Measurements from ENCODE around the gene C10orf120.

C10orf120 gene

GRCh38 chr10:122672655-122673054 is 27.0 kb downstream of the C10orf120 start:
- H3K4me1 ChIP-seq (ENCODE audit: insufficient read depth, low read length) = peaks cover 11% of the 10 kb centered on the region
- H3K9ac ChIP-seq (ENCODE audit: low read length) = no peak overlapping the region
- H3K9me3 ChIP-seq (ENCODE audit: low read length) = no peaks in the 10 kb centered on the region
- no peaks in the 10 kb centered on the region for H3K27me3 ChIP-seq (ENCODE audit: control insufficient read depth in 1 of 2, insufficient read depth in 2 of 2, low read length in 2 of 2)
- H3K36me3 ChIP-seq (ENCODE audit: insufficient read depth, low read length) = no peaks in the 10 kb centered on the region
- H3K27ac ChIP-seq (ENCODE audit: low read depth, low read length) = no peak overlapping the region
- H3K4me3 ChIP-seq (ENCODE audit: low read depth in 1 of 2, low read length in 2 of 2) = no peak overlapping the region

- no peaks in the 10 kb centered on the region for H3K9me3 ChIP-seq (ENCODE audit: low read length)
- H3K4me3 ChIP-seq (ENCODE audit: low read depth in 1 of 2, low read length in 2 of 2) = no peak overlapping the region
- H3K4me1 ChIP-seq (ENCODE audit: insufficient read depth, low read length) = peaks cover 11% of the 10 kb centered on the region
- H3K36me3 ChIP-seq (ENCODE audit: insufficient read depth, low read length) = no peaks in the 10 kb centered on the region
- no peak overlapping the region for H3K9ac ChIP-seq (ENCODE audit: low read length)
- H3K27me3 ChIP-seq (ENCODE audit: control insufficient read depth in 1 of 2, insufficient read depth in 2 of 2, low read length in 2 of 2) = no peaks in the 10 kb centered on the region
- no peak overlapping the region for H3K27ac ChIP-seq (ENCODE audit: low read depth, low read length)
Observed at GRCh38 chr10:122671355-122671754, 28.3 kb downstream of the C10orf120 start.

GRCh38 chr10:122669842-122670241 is 29.8 kb downstream of the C10orf120 start:
- H3K9ac ChIP-seq (ENCODE audit: low read length) = no peak overlapping the region
- no peaks in the 10 kb centered on the region for H3K27me3 ChIP-seq (ENCODE audit: control insufficient read depth in 1 of 2, insufficient read depth in 2 of 2, low read length in 2 of 2)
- no peak overlapping the region for H3K4me3 ChIP-seq (ENCODE audit: low read depth in 1 of 2, low read length in 2 of 2)
- no peaks in the 10 kb centered on the region for H3K36me3 ChIP-seq (ENCODE audit: insufficient read depth, low read length)
- H3K27ac ChIP-seq (ENCODE audit: low read depth, low read length) = no peak overlapping the region
- peaks cover 11% of the 10 kb centered on the region for H3K4me1 ChIP-seq (ENCODE audit: insufficient read depth, low read length)
- no peaks in the 10 kb centered on the region for H3K9me3 ChIP-seq (ENCODE audit: low read length)

GRCh38 chr10:122669045-122669444 is 30.6 kb downstream of the C10orf120 start:
- H3K4me3 ChIP-seq (ENCODE audit: low read depth in 1 of 2, low read length in 2 of 2) = no peak overlapping the region
- H3K36me3 ChIP-seq (ENCODE audit: insufficient read depth, low read length) = no peaks in the 10 kb centered on the region
- no peaks in the 10 kb centered on the region for H3K9me3 ChIP-seq (ENCODE audit: low read length)
- H3K9ac ChIP-seq (ENCODE audit: low read length) = no peak overlapping the region
- peaks cover 11% of the 10 kb centered on the region for H3K4me1 ChIP-seq (ENCODE audit: insufficient read depth, low read length)
- H3K27ac ChIP-seq (ENCODE audit: low read depth, low read length) = no peak overlapping the region
- no peaks in the 10 kb centered on the region for H3K27me3 ChIP-seq (ENCODE audit: control insufficient read depth in 1 of 2, insufficient read depth in 2 of 2, low read length in 2 of 2)

- H3K9me3 ChIP-seq (ENCODE audit: low read length) = no peaks in the 10 kb centered on the region
- no peak overlapping the region for H3K27ac ChIP-seq (ENCODE audit: low read depth, low read length)
- no peak overlapping the region for H3K9ac ChIP-seq (ENCODE audit: low read length)
- H3K27me3 ChIP-seq (ENCODE audit: control insufficient read depth in 1 of 2, insufficient read depth in 2 of 2, low read length in 2 of 2) = no peaks in the 10 kb centered on the region
- no peaks in the 10 kb centered on the region for H3K36me3 ChIP-seq (ENCODE audit: insufficient read depth, low read length)
- H3K4me3 ChIP-seq (ENCODE audit: low read depth in 1 of 2, low read length in 2 of 2) = no peak overlapping the region
- no peaks in the 10 kb centered on the region for H3K4me1 ChIP-seq (ENCODE audit: insufficient read depth, low read length)
Observed at GRCh38 chr10:122665946-122666345, 33.7 kb downstream of the C10orf120 start.

GRCh38 chr10:122665329-122665860 is 34.3 kb downstream of the C10orf120 start:
- Histone ChIP-seq H3K4me3 (ENCODE audit: low read depth in 1 of 2, low read length in 2 of 2) (no peak overlapping the region), H3K27ac (ENCODE audit: low read depth, low read length) (no peak overlapping the region), H3K27me3 (ENCODE audit: control insufficient read depth in 1 of 2, insufficient read depth in 2 of 2, low read length in 2 of 2) (no peaks in the 10 kb centered on the region), H3K4me1 (ENCODE audit: insufficient read depth, low read length) (no peaks in the 10 kb centered on the region), H3K36me3 (ENCODE audit: insufficient read depth, low read length) (no peaks in the 10 kb centered on the region), H3K9ac (ENCODE audit: low read length) (no peak overlapping the region), H3K9me3 (ENCODE audit: low read length) (no peaks in the 10 kb centered on the region)

GRCh38 chr10:122664501-122664900 is 35.1 kb downstream of the C10orf120 start:
- no peaks in the 10 kb centered on the region for H3K9me3 ChIP-seq (ENCODE audit: low read length)
- no peak overlapping the region for H3K4me3 ChIP-seq (ENCODE audit: low read depth in 1 of 2, low read length in 2 of 2)
- no peak overlapping the region for H3K9ac ChIP-seq (ENCODE audit: low read length)
- H3K27me3 ChIP-seq (ENCODE audit: control insufficient read depth in 1 of 2, insufficient read depth in 2 of 2, low read length in 2 of 2) = no peaks in the 10 kb centered on the region
- no peaks in the 10 kb centered on the region for H3K36me3 ChIP-seq (ENCODE audit: insufficient read depth, low read length)
- H3K27ac ChIP-seq (ENCODE audit: low read depth, low read length) = no peak overlapping the region
- H3K4me1 ChIP-seq (ENCODE audit: insufficient read depth, low read length) = no peaks in the 10 kb centered on the region

GRCh38 chr10:122663516-122664130 is 36.0 kb downstream of the C10orf120 start:
- Histone ChIP-seq H3K36me3 (ENCODE audit: insufficient read depth, low read length) (no peaks in the 10 kb centered on the region), H3K4me1 (ENCODE audit: insufficient read depth, low read length) (no peaks in the 10 kb centered on the region), H3K4me3 (ENCODE audit: low read depth in 1 of 2, low read length in 2 of 2) (no peak overlapping the region), H3K27me3 (ENCODE audit: control insufficient read depth in 1 of 2, insufficient read depth in 2 of 2, low read length in 2 of 2) (no peaks in the 10 kb centered on the region), H3K9me3 (ENCODE audit: low read length) (no peaks in the 10 kb centered on the region), H3K27ac (ENCODE audit: low read depth, low read length) (no peak overlapping the region), H3K9ac (ENCODE audit: low read length) (no peak overlapping the region)

- Histone ChIP-seq H3K36me3 (ENCODE audit: insufficient read depth, low read length) (no peaks in the 10 kb centered on the region), H3K27ac (ENCODE audit: low read depth, low read length) (no peak overlapping the region), H3K4me1 (ENCODE audit: insufficient read depth, low read length) (peaks cover 6% of the 10 kb centered on the region), H3K9me3 (ENCODE audit: low read length) (no peaks in the 10 kb centered on the region), H3K27me3 (ENCODE audit: control insufficient read depth in 1 of 2, insufficient read depth in 2 of 2, low read length in 2 of 2) (no peaks in the 10 kb centered on the region), H3K4me3 (ENCODE audit: low read depth in 1 of 2, low read length in 2 of 2) (no peak overlapping the region), H3K9ac (ENCODE audit: low read length) (no peak overlapping the region)
Observed at GRCh38 chr10:122662231-122662630, 37.4 kb downstream of the C10orf120 start.

- Histone ChIP-seq H3K27ac (ENCODE audit: low read depth, low read length) (no peak overlapping the region), H3K9me3 (ENCODE audit: low read length) (no peaks in the 10 kb centered on the region), H3K4me3 (ENCODE audit: low read depth in 1 of 2, low read length in 2 of 2) (no peak overlapping the region)
Observed at GRCh38 chr10:122660696-122661095, 39.0 kb downstream of the C10orf120 start.

GRCh38 chr10:122659651-122660050 is 40.0 kb downstream of the C10orf120 start:
- Histone ChIP-seq H3K9ac (ENCODE audit: low read length) (no peak overlapping the region), H3K27ac (ENCODE audit: low read depth, low read length) (no peak overlapping the region), H3K4me1 (ENCODE audit: insufficient read depth, low read length) (peaks cover 22% of the 10 kb centered on the region), H3K4me3 (ENCODE audit: low read depth in 1 of 2, low read length in 2 of 2) (no peak overlapping the region), H3K36me3 (ENCODE audit: insufficient read depth, low read length) (no peaks in the 10 kb centered on the region), H3K9me3 (ENCODE audit: low read length) (no peaks in the 10 kb centered on the region), H3K27me3 (ENCODE audit: control insufficient read depth in 1 of 2, insufficient read depth in 2 of 2, low read length in 2 of 2) (no peaks in the 10 kb centered on the region)

More at GRCh38 chr10:122660696-122661095, 39.0 kb downstream of the C10orf120 start:
- Histone ChIP-seq H3K4me1 (ENCODE audit: insufficient read depth, low read length) (peaks cover 21% of the 10 kb centered on the region), H3K27me3 (ENCODE audit: control insufficient read depth in 1 of 2, insufficient read depth in 2 of 2, low read length in 2 of 2) (no peaks in the 10 kb centered on the region), H3K9ac (ENCODE audit: low read length) (no peak overlapping the region), H3K36me3 (ENCODE audit: insufficient read depth, low read length) (no peaks in the 10 kb centered on the region)

GRCh38 chr10:122659126-122659525 is 40.5 kb downstream of the C10orf120 start:
- Histone ChIP-seq H3K4me1 (ENCODE audit: insufficient read depth, low read length) (peaks cover 22% of the 10 kb centered on the region), H3K27me3 (ENCODE audit: control insufficient read depth in 1 of 2, insufficient read depth in 2 of 2, low read length in 2 of 2) (no peaks in the 10 kb centered on the region), H3K4me3 (ENCODE audit: low read depth in 1 of 2, low read length in 2 of 2) (no peak overlapping the region), H3K36me3 (ENCODE audit: insufficient read depth, low read length) (no peaks in the 10 kb centered on the region), H3K27ac (ENCODE audit: low read depth, low read length) (no peak overlapping the region), H3K9ac (ENCODE audit: low read length) (no peak overlapping the region), H3K9me3 (ENCODE audit: low read length) (no peaks in the 10 kb centered on the region)
